AG04449 (cell line): ENCODE results near the gene BAG3.

Experiments used
- CTCF ChIA-PET: fragments of 350-600 bp; formaldehyde crosslinking; extraction: SDS; loops from one replicate; lab custom pipeline; 2021; ENCODE audit warnings: antibody characterized with exemption; lab: Yijun Ruan, JAX
- POLR2A ChIA-PET: fragments of 400-600, 350-600 bp; formaldehyde crosslinking; extraction: SDS; loops from one replicate; lab custom pipeline; 2020; ENCODE audit warnings: antibody characterized with exemption, inconsistent platforms; lab: Yijun Ruan, JAX
- DNase-seq: peaks from one replicate; pipeline ENCODE4 v3.0.0-alpha.2; 2010; ENCODE audit warnings: low read depth, low spot score
- H3K4me3 ChIP-seq: 2 replicates; pipeline ENCODE4 v1.5.1; 2011; ENCODE audit warnings: low read depth, mild to moderate bottlenecking, control low read depth, low read length
- CTCF ChIP-seq: IDR thresholded peaks from one replicate; pipeline ENCODE4 v1.5.1; 2011; ENCODE audit warnings: mild to moderate bottlenecking, moderate library complexity, low read length, control low read depth, inconsistent platforms; ENCODE audit not compliant: insufficient read depth; ENCODE audit errors: missing control alignments

BAG3 gene

DNA sequence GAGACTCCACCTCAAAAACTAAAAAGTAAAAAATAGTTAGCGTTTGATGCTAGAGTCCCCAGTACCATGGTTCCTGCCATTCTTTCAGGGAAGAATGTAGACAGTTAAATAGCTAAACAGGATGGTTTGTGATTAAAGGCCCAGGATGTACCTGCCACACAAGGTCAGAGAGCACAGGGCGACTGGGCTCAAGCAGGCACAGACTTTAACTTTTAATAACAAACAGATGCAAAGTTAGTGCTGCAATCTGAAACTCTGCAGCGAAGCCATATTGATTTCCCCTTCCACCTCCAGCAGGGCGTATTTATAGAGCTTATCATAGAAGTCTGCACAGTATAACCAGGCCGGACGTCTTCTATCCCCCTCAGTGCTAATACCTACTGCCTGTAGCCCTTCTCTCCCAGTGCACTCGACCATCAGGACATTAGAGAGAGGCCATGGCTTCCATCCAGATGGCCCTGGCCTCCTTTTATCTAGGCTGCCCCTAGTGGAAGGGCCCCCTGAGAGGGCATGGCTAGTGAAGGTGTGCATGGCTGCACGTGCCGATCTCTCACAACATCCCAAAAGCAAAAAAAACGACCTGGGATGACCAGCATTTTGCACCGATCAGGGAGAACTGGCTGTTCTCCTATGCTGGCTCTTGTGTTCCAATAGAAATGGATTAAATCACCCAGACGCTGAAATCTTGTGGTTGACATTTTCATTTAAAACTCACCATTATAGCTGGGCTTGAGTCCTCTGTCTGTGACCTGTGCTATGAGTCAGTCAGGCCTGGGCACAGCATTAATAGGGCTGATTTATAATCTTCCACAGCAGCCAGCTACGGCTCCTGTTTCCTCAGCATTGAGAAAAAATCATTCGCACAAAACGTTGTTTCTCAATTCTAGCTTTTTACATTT, 7.6 kb upstream of the BAG3 start:
- ChIA-PET CTCF (interaction anchor here (0.7 to 2.9 kb wide), 13 partner anchors 10 to 100 kb away, joined by 3 to 19 read pairs (median 5); no protein-coding TSS in a partner anchor), POLR2A (no interaction called here)
- peak; percentile 8 for TF ChIP-seq CTCF
- DNase-seq, result no peak
- H3K4me3 ChIP-seq, result no peak overlapping the region

GRCh38 chr10:119644205-119644814, 6.9 kb upstream of the BAG3 start:
- peak; percentile 52 for TF ChIP-seq CTCF
- H3K4me3 ChIP-seq, result no peak overlapping the region
- ChIA-PET POLR2A (no interaction called here), CTCF (interaction anchor here (0.6 to 2.9 kb wide), 12 partner anchors 11 to 48 kb away, joined by 3 to 19 read pairs (median 6); no protein-coding TSS in a partner anchor)
- DNase-seq, result no peak

DNA sequence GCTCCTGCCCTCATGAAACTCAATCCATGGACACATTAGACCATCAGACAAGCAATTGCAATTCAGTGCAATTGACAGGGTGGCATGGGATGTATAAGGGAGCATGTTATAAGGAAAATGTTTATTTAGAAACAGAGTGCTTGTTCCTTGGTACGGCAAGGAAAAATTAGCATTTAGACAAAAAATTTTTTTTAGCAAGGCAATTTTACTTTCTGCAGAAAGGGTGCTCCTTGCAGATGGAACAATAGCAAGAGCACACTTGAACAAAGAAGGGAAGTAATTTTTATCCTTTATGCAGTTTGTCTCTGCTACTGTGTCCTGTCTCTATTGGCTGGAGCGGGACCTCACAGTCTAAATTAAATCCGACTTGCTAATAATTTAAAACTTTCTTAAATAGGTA, 6.2 kb upstream of the BAG3 start:
- DNase-seq, result no peak
- no peak overlapping the region for H3K4me3 ChIP-seq
- no peak for TF ChIP-seq CTCF
- ChIA-PET CTCF (interaction anchor here (0.7 to 2.9 kb wide), 4 partner anchors 10 to 35 kb away, joined by 5 to 19 read pairs (median 11); no protein-coding TSS in a partner anchor), POLR2A (no interaction called here)

DNA sequence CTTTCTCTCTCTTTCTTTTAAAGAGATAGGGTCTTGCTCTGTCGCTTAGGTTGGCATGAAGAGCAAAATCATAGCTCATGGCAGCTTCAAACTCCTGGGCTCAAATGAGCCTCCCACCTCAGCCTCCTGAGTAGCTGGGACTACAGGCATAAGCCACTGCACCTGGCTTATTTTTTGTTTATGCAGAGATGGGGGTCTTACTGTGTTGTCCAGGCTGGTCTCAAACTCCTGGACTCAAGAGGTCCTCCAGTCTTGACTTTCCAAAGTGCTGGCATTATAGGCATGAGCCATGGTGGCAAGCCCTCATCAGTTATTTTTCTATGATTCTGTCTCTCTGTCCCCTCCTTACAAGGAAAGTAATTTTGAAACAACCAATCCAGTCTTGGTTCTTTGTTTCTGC, 1.1 kb upstream of the BAG3 start:
- ChIA-PET POLR2A (interaction anchor here (1.1 kb wide), 1 partner anchor 13 kb away, joined by 3 read pairs; no protein-coding TSS in a partner anchor), CTCF (interaction anchor here (1.6 kb wide), 1 partner anchor 35 kb away, joined by 4 read pairs; no protein-coding TSS in a partner anchor)
- no peak overlapping the region for H3K4me3 ChIP-seq
- no peak for DNase-seq
- no peak for TF ChIP-seq CTCF

- H3K4me3 ChIP-seq, result peak overlapping the region; percentile 93
- ChIA-PET CTCF (interaction anchor here (1.0 to 3.3 kb wide), 2 partner anchors 208 to 454 kb away, joined by 3 to 12 read pairs; no protein-coding TSS in a partner anchor), POLR2A (interaction anchor here (0.6 to 1.2 kb wide), 17 partner anchors 8 to 109 kb away, joined by 3 to 10 read pairs (median 5); partner anchors contain the start of genes INPP5F and RGS10)
- DNase-seq, result no peak
- TF ChIP-seq CTCF, result no peak
These were observed 557 bp downstream of the BAG3 start for GRCh38 chr10:119651514-119652360.
